GM21423 (cell line): ENCODE measurements around the gene MYO3A.
"Not testable (repeated sequence)": the region's sequence is repeated elsewhere in the genome, so short reads cannot be mapped to it uniquely, and the experiment has no call there.

Source experiments
- ATAC-seq: cut with Tn5 transposase; IDR thresholded peaks from one replicate; pipeline ENCODE4 v1.9.1; 2021; ENCODE audit warnings: mild to moderate bottlenecking, moderate library complexity; ENCODE audit not compliant: unreplicated experiment

Gene MYO3A

GRCh38 chr10:25972631-25973030 is 38.6 kb downstream of the MYO3A start:
- no peak for ATAC-seq

GRCh38 chr10:25974897-25975459 is 40.9 kb downstream of the MYO3A start:
- no peak for ATAC-seq

GRCh38 chr10:25978771-25979170 is 44.7 kb downstream of the MYO3A start:
- no peak for ATAC-seq

DNA sequence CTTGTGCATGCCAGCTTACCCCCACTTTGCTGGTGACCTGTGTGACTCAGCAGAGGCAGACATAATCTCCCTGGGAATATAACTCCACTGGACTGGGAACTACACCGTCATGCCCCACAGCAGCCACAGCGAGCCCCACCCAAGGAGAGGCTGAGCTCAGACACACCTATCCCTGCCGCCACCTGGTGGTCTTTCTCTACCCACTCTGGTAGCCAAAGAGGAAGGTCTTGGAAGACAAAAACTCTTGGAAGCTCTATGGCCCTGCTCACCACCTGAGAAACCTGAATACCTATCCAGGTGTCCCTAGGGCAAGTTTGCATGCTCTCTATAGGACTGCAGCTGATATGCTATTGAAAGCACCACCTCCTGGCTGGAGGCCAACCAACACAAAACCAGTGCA is 48.1 kb downstream of the MYO3A start:
- ATAC-seq, result no peak

- no peak for ATAC-seq
Measured at GRCh38 chr10:25988583-25988982, 54.6 kb downstream of the MYO3A start.

DNA sequence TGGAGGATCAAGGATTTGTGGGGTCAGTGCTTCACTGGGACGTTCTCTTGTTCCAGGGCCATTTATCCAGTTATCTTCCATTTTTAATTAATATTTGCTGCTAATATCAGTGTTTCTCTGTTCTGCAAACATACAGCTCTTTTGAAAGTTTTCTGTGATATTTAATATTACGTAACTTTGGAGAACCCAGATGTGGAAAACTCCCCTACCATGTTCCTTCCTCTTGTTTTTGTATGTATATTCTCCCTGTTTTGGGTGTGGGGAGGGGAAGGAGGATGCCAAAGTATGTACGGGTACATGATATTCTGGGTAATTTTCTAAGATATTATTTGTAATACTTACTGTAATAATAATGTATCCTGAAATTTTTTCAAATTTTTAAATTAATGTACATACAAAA is 55.9 kb downstream of the MYO3A start:
- ATAC-seq, result no peak

GRCh38 chr10:25999295-25999981 is 65.4 kb downstream of the MYO3A start:
- no peak for ATAC-seq

DNA sequence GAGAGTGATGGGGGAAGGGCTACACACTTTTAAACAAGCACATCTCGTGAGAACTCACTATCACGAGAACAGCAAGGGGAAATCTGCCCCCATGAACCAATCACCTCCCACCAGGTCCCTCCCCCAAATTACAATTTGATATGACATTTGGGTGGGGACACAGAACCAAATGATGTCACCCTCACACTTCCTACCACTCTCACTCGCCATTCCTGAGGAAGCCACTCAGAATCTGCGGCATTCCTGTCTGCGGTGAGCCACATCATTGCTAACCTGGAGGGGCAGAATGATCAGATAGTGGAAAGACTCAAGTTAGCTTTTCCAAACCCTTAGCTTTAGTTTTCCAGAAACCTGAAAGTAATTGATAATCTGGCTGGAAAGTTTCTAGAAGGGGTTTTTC is 66.9 kb downstream of the MYO3A start:
- no peak for ATAC-seq

DNA sequence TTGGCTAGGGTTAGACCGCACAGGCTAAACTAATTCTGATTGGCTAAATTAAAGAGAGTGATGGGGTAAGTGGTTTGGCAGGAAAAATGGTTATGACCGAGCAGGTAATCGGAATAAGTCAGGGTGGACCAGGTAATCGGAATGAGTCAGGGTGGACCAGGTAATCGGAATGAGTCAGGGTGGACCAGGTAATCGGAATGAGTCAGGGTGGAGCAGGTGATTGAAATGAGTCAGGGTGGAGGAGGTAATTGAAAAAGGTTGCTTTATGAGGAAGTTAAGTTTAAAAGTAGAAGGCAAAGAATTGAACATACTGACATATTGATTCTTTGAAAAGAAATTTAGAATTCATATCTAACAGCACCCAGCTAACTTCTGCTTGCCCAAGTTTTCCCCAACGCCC is 68.4 kb downstream of the MYO3A start:
- not testable (repeated sequence) for ATAC-seq

- ATAC-seq, result no peak
Measured at GRCh38 chr10:26015092-26015491, 81.1 kb downstream of the MYO3A start.

DNA sequence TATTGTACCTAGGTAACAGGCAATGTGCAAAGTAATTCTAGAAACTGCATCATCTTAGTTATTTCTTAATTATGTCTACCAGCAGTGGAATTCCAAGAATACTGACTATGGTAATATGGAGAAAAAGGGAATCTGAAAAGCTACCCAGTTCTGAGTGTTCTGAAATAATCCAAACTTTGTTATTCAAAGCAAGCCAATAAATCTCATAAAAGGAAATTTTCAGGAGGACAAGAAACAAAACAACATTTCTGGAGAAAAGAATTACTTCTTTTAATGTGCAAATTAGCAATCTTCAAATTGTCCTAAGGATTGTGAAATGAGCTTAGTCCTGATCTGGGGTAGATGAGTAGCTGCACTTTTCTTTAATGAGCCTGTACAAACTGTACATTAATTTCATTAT is 88.8 kb downstream of the MYO3A start:
- no peak for ATAC-seq

DNA sequence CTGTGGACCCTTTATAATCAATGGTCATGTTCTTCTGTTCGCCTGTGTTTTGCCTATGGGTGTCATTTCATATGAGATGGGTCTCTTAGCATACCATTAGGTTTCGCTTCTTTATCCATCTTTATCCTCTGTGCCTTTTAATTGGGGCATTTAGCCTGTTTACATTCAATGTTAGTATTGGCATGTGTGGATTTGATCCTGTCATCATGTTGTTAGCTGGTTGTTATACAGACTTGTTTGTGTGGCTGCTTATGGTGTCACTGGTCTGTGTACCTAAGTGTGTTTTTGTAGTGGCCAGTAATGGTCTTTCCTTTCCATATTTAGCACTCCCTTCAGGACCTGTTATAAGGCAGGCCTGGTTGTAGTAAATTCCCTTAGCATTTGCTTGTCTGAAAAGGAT is 90.3 kb downstream of the MYO3A start:
- ATAC-seq, result no peak

DNA sequence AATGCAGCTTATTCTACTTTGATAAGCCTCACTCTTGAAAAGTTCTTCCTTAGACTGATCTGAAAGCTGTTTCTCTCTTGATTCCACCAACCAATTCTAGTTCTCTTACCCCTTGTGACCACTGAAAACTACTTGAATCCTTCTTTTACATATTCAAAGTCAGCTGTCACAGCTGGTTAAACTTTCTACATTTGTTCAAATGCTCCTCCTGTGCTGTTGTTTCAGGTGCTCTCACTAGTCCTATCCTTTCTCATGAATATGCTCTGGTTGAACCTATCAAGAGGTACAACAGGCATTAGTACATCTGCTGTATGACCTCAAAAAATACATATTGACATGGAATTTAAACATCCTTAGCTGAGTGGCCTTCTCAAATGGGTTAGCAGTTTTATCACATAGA is 91.5 kb downstream of the MYO3A start:
- no peak for ATAC-seq

GRCh38 chr10:26029858-26030257 is 95.8 kb downstream of the MYO3A start:
- ATAC-seq, result no peak

- no peak for ATAC-seq
Measured at GRCh38 chr10:26031300-26031699, 97.3 kb downstream of the MYO3A start.

GRCh38 chr10:26043469-26043868 is 109.4 kb downstream of the MYO3A start:
- ATAC-seq, result no peak

- no peak for ATAC-seq
Measured at GRCh38 chr10:26044141-26044749, 110.2 kb downstream of the MYO3A start.

DNA sequence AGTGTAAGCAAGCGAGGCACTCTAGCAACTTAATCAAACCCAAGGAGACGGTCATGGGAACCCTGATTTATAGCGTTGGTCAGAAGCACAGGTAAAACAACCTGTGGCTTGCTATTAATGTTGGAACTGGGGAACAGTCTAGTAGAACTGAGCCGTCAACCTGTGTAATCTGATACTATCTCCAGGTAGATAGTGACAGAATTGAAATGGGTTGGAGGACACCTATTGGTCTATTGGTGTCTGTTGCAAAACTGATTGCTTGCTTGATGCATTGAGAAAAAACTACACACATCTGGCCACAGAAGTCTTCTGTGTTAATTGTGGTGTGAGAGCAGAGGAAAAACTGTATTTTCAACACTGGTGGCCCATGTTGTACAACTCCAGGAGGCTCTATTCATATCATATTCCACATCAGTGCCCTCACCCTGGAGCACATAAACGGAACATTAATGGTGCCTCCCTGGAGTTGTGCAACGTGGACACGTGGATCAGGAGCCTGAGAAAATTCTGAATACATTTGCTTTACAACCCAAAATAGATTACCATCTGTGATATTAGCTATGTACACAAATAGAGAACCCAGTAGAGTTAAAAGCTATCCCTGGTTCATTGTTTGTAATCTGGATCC is 112.2 kb downstream of the MYO3A start:
- ATAC-seq, result no peak

DNA sequence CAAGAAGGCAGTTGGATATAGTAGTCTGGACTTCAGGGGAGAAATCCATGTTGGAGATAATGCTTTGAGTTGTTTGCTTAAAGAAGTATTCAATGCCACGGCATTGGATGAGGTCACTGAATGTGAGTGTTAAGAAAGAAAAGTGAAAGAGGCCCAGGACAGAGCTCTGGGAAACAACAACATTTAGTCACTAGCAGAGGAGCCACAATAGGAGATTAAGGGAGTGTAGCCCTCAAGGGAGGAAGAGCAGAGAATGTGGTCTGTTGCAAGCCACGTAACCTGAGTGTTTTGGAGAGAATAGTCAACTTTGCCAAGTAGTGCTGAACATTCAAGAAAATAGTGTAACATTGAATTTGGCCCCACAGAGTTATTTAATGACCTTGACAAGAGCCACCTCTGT is 114.7 kb downstream of the MYO3A start:
- ATAC-seq, result no peak

- ATAC-seq, result no peak
Measured at GRCh38 chr10:26052326-26052725, 118.3 kb downstream of the MYO3A start.

GRCh38 chr10:26057466-26057865 is 123.4 kb downstream of the MYO3A start:
- no peak for ATAC-seq

- no peak for ATAC-seq
Measured at GRCh38 chr10:26064106-26064505, 130.1 kb downstream of the MYO3A start.
